ENCODE data around the gene ROCK2. TPM values are rescaled to one million over a fixed set of nuclear protein-coding genes. Genes with fewer than 3 reads are reported as not detected.

Gene ROCK2
- total and polyA plus RNA-seq, 2 of the 13 experiments (the other 11 are each of a cell fraction or from before 2014, with no cell fraction given), result 38.1 to 119 TPM

DNA sequence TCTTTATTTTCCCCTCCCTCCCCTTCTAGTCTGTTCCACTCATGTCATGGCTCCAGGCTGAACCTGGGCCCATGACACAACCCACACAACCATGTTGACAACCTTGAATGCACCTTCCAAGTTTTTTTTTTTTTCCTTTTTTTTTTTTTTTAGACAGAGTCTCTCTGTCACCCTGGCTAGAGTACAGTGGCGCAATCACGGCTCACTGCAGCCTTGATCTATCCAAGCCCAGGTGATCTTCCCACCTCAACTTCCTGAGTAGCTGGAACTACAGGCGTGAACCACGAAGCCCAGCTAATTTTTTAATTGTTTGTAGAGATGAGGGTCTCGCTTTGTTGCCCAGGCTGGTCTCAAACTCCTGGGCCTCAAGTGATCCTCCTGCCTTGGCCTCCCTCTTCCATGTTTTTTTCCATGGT, 21.9 kb upstream of the ROCK2 start (continued):
- TF ChIP-seq TCF12 (IDR thresholded peaks at IDR 0.05) (no peak), TCF12 (CRISPR knock-in tag; IDR thresholded peaks at IDR 0.05) (peak; percentile 74), ZNF317 (CRISPR knock-in tag; IDR thresholded peaks at IDR 0.05) (0 out of 2 replicates have a peak, but pooled peaks have one; percentile 35), ZNF788 (CRISPR knock-in tag; IDR thresholded peaks at IDR 0.05; ENCODE audit: borderline replicate concordance) (peak; percentile 84; the same call in 1 of the 2 replicates), ZNF772 (CRISPR knock-in tag; IDR thresholded peaks at IDR 0.05) (0 out of 2 replicates have a peak, but pooled peaks have one; percentile 35), SPEN (CRISPR knock-in tag; IDR thresholded peaks at IDR 0.05; ENCODE audit: low read depth) (peak; percentile 74; the same call in 1 of the 2 replicates), ZNF564 (CRISPR knock-in tag; IDR thresholded peaks at IDR 0.05) (0 out of 2 replicates have a peak, but pooled peaks have one; percentile 47), STAT6 (CRISPR knock-in tag; IDR thresholded peaks at IDR 0.05; ENCODE audit: borderline replicate concordance) (0 out of 2 replicates have a peak, but pooled peaks have one; percentile 27), TGIF2 (CRISPR knock-in tag; IDR thresholded peaks at IDR 0.05) (peak; percentile 52; the same call in 1 of the 2 replicates), ZHX1 (CRISPR knock-in tag; IDR thresholded peaks at IDR 0.05; ENCODE audit: low read depth) (peak; percentile 39; the same call in 1 of the 2 replicates), IRF1 (CRISPR knock-in tag; IDR thresholded peaks at IDR 0.05; ENCODE audit: low read depth) (no peak), MBD4 (IDR thresholded peaks at IDR 0.05; ENCODE audit: borderline replicate concordance, low read length) (0 out of 2 replicates have a peak, but pooled peaks have one; percentile 9), ISL2 (CRISPR knock-in tag; IDR thresholded peaks at IDR 0.05) (peak; percentile 91), HMG20A (CRISPR knock-in tag; IDR thresholded peaks at IDR 0.05; ENCODE audit: borderline replicate concordance) (peak; percentile 78), MTA1 (CRISPR knock-in tag; IDR thresholded peaks at IDR 0.05; ENCODE audit: borderline replicate concordance) (0 out of 2 replicates have a peak, but pooled peaks have one; percentile 34), ZNF878 (CRISPR knock-in tag; IDR thresholded peaks at IDR 0.05) (peak; percentile 77; the same call in 1 of the 2 replicates)
- TF ChIP-seq, protein P1, sequence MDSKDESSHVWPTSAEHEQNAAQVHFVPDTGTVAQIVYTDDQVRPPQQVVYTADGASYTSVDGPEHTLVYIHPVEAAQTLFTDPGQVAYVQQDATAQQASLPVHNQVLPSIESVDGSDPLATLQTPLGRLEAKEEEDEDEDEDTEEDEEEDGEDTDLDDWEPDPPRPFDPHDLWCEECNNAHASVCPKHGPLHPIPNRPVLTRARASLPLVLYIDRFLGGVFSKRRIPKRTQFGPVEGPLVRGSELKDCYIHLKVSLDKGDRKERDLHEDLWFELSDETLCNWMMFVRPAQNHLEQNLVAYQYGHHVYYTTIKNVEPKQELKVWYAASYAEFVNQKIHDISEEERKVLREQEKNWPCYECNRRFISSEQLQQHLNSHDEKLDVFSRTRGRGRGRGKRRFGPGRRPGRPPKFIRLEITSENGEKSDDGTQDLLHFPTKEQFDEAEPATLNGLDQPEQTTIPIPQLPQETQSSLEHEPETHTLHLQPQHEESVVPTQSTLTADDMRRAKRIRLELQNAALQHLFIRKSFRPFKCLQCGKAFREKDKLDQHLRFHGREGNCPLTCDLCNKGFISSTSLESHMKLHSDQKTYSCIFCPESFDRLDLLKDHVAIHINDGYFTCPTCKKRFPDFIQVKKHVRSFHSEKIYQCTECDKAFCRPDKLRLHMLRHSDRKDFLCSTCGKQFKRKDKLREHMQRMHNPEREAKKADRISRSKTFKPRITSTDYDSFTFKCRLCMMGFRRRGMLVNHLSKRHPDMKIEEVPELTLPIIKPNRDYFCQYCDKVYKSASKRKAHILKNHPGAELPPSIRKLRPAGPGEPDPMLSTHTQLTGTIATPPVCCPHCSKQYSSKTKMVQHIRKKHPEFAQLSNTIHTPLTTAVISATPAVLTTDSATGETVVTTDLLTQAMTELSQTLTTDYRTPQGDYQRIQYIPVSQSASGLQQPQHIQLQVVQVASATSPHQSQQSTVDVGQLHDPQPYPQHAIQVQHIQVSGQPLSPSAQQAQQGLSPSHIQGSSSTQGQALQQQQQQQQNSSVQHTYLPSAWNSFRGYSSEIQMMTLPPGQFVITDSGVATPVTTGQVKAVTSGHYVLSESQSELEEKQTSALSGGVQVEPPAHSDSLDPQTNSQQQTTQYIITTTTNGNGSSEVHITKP (CRISPR knock-in tag; IDR thresholded peaks at IDR 0.05; ENCODE audit: low read depth), result peak; percentile 59; the same call in 1 of the 2 replicates
- TF ChIP-seq, protein P2, sequence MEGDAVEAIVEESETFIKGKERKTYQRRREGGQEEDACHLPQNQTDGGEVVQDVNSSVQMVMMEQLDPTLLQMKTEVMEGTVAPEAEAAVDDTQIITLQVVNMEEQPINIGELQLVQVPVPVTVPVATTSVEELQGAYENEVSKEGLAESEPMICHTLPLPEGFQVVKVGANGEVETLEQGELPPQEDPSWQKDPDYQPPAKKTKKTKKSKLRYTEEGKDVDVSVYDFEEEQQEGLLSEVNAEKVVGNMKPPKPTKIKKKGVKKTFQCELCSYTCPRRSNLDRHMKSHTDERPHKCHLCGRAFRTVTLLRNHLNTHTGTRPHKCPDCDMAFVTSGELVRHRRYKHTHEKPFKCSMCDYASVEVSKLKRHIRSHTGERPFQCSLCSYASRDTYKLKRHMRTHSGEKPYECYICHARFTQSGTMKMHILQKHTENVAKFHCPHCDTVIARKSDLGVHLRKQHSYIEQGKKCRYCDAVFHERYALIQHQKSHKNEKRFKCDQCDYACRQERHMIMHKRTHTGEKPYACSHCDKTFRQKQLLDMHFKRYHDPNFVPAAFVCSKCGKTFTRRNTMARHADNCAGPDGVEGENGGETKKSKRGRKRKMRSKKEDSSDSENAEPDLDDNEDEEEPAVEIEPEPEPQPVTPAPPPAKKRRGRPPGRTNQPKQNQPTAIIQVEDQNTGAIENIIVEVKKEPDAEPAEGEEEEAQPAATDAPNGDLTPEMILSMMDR (CRISPR knock-in tag; IDR thresholded peaks at IDR 0.05), result no peak

All from HepG2 (cell line).